ENCODE data around the gene TC2N.
A peak's percentile ranks its signal among the peaks of the same experiment; 100 is the strongest.

The TC2N gene

GRCh38 chr14:91841065-91841464 is 26.3 kb downstream of the TC2N start:
- peaks cover 58% of the 10 kb centered on the region for H3K4me1 Mint-ChIP-seq (ENCODE audit: low read depth)
- H3K27ac Mint-ChIP-seq: no peak overlapping the region
- no peaks in the 10 kb centered on the region for H3K9me3 Mint-ChIP-seq
- no peak overlapping the region for H3K4me3 Mint-ChIP-seq
- no peaks in the 10 kb centered on the region for H3K27me3 Mint-ChIP-seq (ENCODE audit: low read depth)
- H3K36me3 Mint-ChIP-seq (ENCODE audit: low read depth): peaks cover 72% of the 10 kb centered on the region

- no peaks in the 10 kb centered on the region for H3K9me3 Mint-ChIP-seq
- H3K4me3 Mint-ChIP-seq: no peak overlapping the region
- peaks cover 4% of the 10 kb centered on the region for H3K27me3 Mint-ChIP-seq (ENCODE audit: low read depth)
- H3K27ac Mint-ChIP-seq: no peak overlapping the region
- peaks cover 71% of the 10 kb centered on the region for H3K36me3 Mint-ChIP-seq (ENCODE audit: low read depth)
- peaks cover 62% of the 10 kb centered on the region for H3K4me1 Mint-ChIP-seq (ENCODE audit: low read depth)
These were observed 27.6 kb downstream of the TC2N start for GRCh38 chr14:91839749-91840148.

- Mint-ChIP-seq H3K4me3 (peak overlapping the region; percentile 83), H3K27ac (no peak overlapping the region), H3K36me3 (ENCODE audit: low read depth) (peaks cover 74% of the 10 kb centered on the region), H3K27me3 (ENCODE audit: low read depth) (peaks cover 4% of the 10 kb centered on the region), H3K9me3 (no peaks in the 10 kb centered on the region), H3K4me1 (ENCODE audit: low read depth) (peaks cover 68% of the 10 kb centered on the region)
These were observed 30.3 kb downstream of the TC2N start for GRCh38 chr14:91837076-91837475.

- Mint-ChIP-seq H3K4me3 (peak overlapping the region; percentile 83), H3K36me3 (ENCODE audit: low read depth) (peaks cover 66% of the 10 kb centered on the region), H3K27ac (no peak overlapping the region), H3K4me1 (ENCODE audit: low read depth) (peaks cover 68% of the 10 kb centered on the region), H3K9me3 (no peaks in the 10 kb centered on the region), H3K27me3 (ENCODE audit: low read depth) (peaks cover 4% of the 10 kb centered on the region)
These were observed 31.2 kb downstream of the TC2N start for GRCh38 chr14:91835920-91836843.

- Mint-ChIP-seq H3K27me3 (ENCODE audit: low read depth) (peaks cover 4% of the 10 kb centered on the region), H3K9me3 (no peaks in the 10 kb centered on the region), H3K36me3 (ENCODE audit: low read depth) (peaks cover 62% of the 10 kb centered on the region), H3K4me3 (peak overlapping the region; percentile 45), H3K27ac (no peak overlapping the region), H3K4me1 (ENCODE audit: low read depth) (peaks cover 64% of the 10 kb centered on the region)
These were observed 32.0 kb downstream of the TC2N start for GRCh38 chr14:91835197-91835919.

- peaks cover 65% of the 10 kb centered on the region for H3K4me1 Mint-ChIP-seq (ENCODE audit: low read depth)
- H3K4me3 Mint-ChIP-seq: no peak overlapping the region
- peaks cover 61% of the 10 kb centered on the region for H3K36me3 Mint-ChIP-seq (ENCODE audit: low read depth)
- no peak overlapping the region for H3K27ac Mint-ChIP-seq
- no peaks in the 10 kb centered on the region for H3K9me3 Mint-ChIP-seq
- peaks cover 4% of the 10 kb centered on the region for H3K27me3 Mint-ChIP-seq (ENCODE audit: low read depth)
These were observed 32.8 kb downstream of the TC2N start for GRCh38 chr14:91834571-91834970.

- H3K27me3 Mint-ChIP-seq (ENCODE audit: low read depth): peaks cover 4% of the 10 kb centered on the region
- H3K4me3 Mint-ChIP-seq: no peak overlapping the region
- peaks cover 48% of the 10 kb centered on the region for H3K36me3 Mint-ChIP-seq (ENCODE audit: low read depth)
- H3K9me3 Mint-ChIP-seq: no peaks in the 10 kb centered on the region
- peaks cover 45% of the 10 kb centered on the region for H3K4me1 Mint-ChIP-seq (ENCODE audit: low read depth)
- H3K27ac Mint-ChIP-seq: no peak overlapping the region
These were observed 36.0 kb downstream of the TC2N start for GRCh38 chr14:91831337-91831736.

- Mint-ChIP-seq H3K27ac (no peak overlapping the region), H3K9me3 (no peaks in the 10 kb centered on the region), H3K4me3 (no peak overlapping the region), H3K36me3 (ENCODE audit: low read depth) (peaks cover 50% of the 10 kb centered on the region), H3K27me3 (ENCODE audit: low read depth) (peaks cover 4% of the 10 kb centered on the region), H3K4me1 (ENCODE audit: low read depth) (peaks cover 45% of the 10 kb centered on the region)
These were observed 36.6 kb downstream of the TC2N start for GRCh38 chr14:91830777-91831176.

- H3K27me3 Mint-ChIP-seq (ENCODE audit: low read depth): no peaks in the 10 kb centered on the region
- H3K4me3 Mint-ChIP-seq: no peak overlapping the region
- peaks cover 3% of the 10 kb centered on the region for H3K9me3 Mint-ChIP-seq
- H3K36me3 Mint-ChIP-seq (ENCODE audit: low read depth): peaks cover 50% of the 10 kb centered on the region
- H3K27ac Mint-ChIP-seq: no peak overlapping the region
- peaks cover 41% of the 10 kb centered on the region for H3K4me1 Mint-ChIP-seq (ENCODE audit: low read depth)
These were observed 37.8 kb downstream of the TC2N start for GRCh38 chr14:91829511-91829910.

- Mint-ChIP-seq H3K27me3 (ENCODE audit: low read depth) (no peaks in the 10 kb centered on the region), H3K9me3 (peaks cover 3% of the 10 kb centered on the region), H3K36me3 (ENCODE audit: low read depth) (peaks cover 50% of the 10 kb centered on the region), H3K4me1 (ENCODE audit: low read depth) (peaks cover 31% of the 10 kb centered on the region), H3K27ac (no peak overlapping the region), H3K4me3 (no peak overlapping the region)
These were observed 39.6 kb downstream of the TC2N start for GRCh38 chr14:91827746-91828145.

- H3K36me3 Mint-ChIP-seq (ENCODE audit: low read depth): peaks cover 62% of the 10 kb centered on the region
- H3K9me3 Mint-ChIP-seq: peaks cover 19% of the 10 kb centered on the region
- H3K27ac Mint-ChIP-seq: peak overlapping the region; percentile 60
- H3K4me1 Mint-ChIP-seq (ENCODE audit: low read depth): peaks cover 38% of the 10 kb centered on the region
- peak overlapping the region; percentile 4 for H3K4me3 Mint-ChIP-seq
- H3K27me3 Mint-ChIP-seq (ENCODE audit: low read depth): no peaks in the 10 kb centered on the region
These were observed 49.6 kb downstream of the TC2N start for GRCh38 chr14:91817566-91818325.

- Mint-ChIP-seq H3K36me3 (ENCODE audit: low read depth) (peaks cover 66% of the 10 kb centered on the region), H3K27ac (no peak overlapping the region), H3K4me1 (ENCODE audit: low read depth) (peaks cover 35% of the 10 kb centered on the region), H3K4me3 (no peak overlapping the region), H3K9me3 (peaks cover 18% of the 10 kb centered on the region), H3K27me3 (ENCODE audit: low read depth) (no peaks in the 10 kb centered on the region)
These were observed 53.0 kb downstream of the TC2N start for GRCh38 chr14:91814317-91814716.

- H3K9me3 Mint-ChIP-seq: peaks cover 51% of the 10 kb centered on the region
- H3K27ac Mint-ChIP-seq: no peak overlapping the region
- H3K36me3 Mint-ChIP-seq (ENCODE audit: low read depth): peaks cover 77% of the 10 kb centered on the region
- H3K4me1 Mint-ChIP-seq (ENCODE audit: low read depth): peaks cover 12% of the 10 kb centered on the region
- no peak overlapping the region for H3K4me3 Mint-ChIP-seq
- H3K27me3 Mint-ChIP-seq (ENCODE audit: low read depth): no peaks in the 10 kb centered on the region
These were observed 56.6 kb downstream of the TC2N start for GRCh38 chr14:91810699-91811098.

GRCh38 chr14:91806716-91807115 is 60.6 kb downstream of the TC2N start:
- Mint-ChIP-seq H3K9me3 (peaks cover 57% of the 10 kb centered on the region), H3K4me3 (no peak overlapping the region), H3K36me3 (ENCODE audit: low read depth) (peaks cover 74% of the 10 kb centered on the region), H3K27ac (no peak overlapping the region), H3K4me1 (ENCODE audit: low read depth) (peaks cover 10% of the 10 kb centered on the region), H3K27me3 (ENCODE audit: low read depth) (no peaks in the 10 kb centered on the region)

Data from T-helper 1 cell treated with Interleukin-12 subunit alpha and Interleukin-12 subunit beta and Interleukin-4 antibody, amounts not matched to agents 30 μg/mL and 1 μg/mL, for 36 hours (primary cell).